GM18505 (cell line): ENCODE results near the gene FOXK1.
"Not testable (repeated sequence)": the region's sequence is repeated elsewhere in the genome, so short reads cannot be mapped to it uniquely, and the experiment has no call there.

Experiments
- ATAC-seq: cut with Tn5 transposase; IDR thresholded peaks from one replicate; pipeline ENCODE4 v1.9.1; 2021; ENCODE audit not compliant: unreplicated experiment
- POLR2A ChIP-seq: IDR thresholded peaks from 4 replicates; pipeline ENCODE4 v1.6.1; 2011; ENCODE audit warnings: borderline replicate concordance; ENCODE audit not compliant: insufficient read depth, insufficient read length; ENCODE audit errors: extremely low read depth

Gene FOXK1

GRCh38 chr7:4655311-4655710, 26.8 kb upstream of the FOXK1 start:
- no peak for TF ChIP-seq POLR2A
- no peak for ATAC-seq

DNA sequence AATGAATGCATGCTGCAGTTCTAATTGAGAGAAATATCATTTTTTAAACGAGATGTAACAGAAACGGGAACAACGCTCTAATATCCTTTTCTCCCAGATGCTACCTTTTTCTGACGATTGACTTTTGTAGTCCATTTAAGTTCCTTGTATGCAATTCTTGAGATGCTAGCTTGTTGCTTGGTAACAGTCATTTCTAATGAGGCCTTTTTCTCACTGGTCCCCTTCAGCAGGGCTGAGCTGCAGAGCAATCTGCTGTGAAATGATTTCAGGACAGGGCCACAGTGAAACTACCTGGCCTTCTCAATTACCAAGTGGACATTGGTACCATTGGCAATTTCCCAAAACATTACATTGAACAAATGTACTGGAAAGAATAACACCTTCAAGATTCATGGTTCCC, 26.2 kb upstream of the FOXK1 start:
- no peak for TF ChIP-seq POLR2A
- ATAC-seq: no peak

DNA sequence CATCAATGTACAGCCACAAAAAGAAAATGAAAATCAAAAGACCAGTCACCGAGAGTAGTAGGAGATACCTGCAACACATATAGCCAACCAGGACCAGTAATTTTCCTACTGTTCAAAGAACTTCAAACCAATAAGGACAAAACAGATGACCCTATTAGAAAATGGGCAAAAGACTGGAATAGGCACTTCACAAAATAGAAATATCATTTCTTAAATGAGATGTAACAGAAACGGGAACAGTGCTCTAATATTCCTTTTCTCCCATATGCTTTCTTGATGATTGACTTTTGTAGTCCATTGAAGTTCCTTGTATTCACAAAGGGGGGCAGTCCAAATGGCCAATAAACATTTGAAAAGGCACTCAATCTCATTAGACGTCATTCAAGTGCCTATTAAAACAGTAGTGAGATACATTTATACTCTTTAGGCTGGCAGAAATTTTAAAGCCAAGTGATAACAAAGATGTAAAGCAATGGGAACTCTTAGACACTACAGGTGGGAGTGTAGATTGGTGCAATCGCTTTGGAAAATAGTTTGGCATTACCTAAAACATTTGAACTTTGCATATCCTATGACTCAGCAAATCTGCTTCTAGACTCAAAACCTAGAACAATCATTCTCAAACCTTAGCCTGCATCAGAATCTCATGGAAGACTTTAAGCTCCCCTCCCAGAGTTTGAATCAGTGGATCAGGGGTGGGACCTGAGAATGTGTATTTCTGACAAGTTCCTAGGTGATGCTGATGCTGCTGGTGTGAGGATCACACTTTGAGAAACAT, 24.3 kb upstream of the FOXK1 start:
- TF ChIP-seq POLR2A: no peak
- ATAC-seq: no peak

DNA sequence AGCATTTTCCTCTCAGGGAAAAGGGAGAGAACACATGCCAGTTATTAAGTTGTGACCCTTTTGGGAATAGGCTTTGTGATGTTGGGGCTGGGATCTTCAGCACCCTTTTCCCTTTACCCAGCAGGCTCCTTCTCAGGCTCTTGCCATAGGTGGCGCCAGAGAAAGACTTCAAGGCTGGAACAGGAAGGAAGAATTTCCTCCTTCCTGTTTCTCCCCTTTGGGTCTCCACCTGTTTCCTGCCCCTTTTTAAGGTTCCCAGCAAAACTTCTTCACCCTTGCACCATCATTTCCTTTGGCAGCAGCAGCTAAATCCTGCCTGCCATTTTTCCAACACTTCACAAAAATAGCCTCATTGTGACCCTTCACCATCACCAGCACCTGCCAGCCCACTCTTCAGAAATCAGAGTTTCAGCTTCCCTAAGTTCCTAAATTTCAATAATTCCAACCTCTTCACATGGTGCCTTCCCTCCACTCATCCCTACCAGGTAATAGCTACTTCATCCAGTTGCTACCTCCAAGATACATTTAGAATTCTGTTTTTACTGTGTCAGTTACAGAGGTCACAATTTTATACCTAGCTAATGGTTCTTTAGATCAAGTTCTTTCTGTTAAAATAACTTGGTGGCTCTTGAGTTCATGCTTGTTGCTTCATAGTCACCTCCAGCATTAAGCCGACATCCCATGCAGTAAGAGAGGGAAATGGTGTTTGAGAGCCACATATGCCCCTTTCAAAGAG, 22.4 kb upstream of the FOXK1 start:
- no peak for TF ChIP-seq POLR2A
- ATAC-seq: no peak

DNA sequence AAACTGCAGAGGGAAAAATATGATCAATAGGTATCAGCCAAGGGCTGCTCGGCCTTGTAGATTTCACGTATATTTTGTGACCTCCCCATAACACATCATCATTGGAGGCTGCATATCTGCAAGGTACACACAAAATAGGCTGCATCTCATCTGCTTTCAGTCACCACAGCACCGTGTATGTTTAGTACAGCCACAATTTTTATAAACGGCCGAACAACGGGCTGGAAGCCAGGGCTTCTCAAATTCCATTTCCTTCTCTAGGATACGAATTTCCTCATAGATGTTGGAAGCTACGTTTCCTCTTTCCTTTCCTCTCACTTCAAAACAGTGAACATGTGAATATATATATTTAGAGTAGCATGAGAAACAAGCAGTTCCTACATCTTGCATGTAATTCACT, 20.2 kb upstream of the FOXK1 start:
- no peak for ATAC-seq
- no peak for TF ChIP-seq POLR2A

GRCh38 chr7:4663239-4664018, 18.7 kb upstream of the FOXK1 start:
- no peak for ATAC-seq
- no peak for TF ChIP-seq POLR2A

DNA sequence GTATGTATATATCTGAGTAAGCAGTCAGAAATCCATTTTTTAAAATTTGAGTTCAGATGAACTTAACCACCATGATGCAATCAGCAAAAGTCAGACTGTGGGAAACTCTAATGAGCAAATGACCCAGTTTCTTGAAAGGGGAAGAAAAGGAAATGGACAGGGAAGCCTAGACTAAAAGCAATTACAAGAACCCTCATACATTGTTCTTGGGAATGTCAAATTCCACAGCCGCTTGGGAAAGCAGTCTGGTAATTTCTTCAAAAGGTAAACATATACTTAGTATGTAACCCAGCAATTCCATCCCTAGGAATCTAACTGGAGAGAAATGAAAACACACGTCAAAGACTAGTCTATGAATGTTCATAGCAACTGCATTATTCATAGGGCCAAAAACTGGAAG, 16.4 kb upstream of the FOXK1 start:
- TF ChIP-seq POLR2A: no peak

DNA sequence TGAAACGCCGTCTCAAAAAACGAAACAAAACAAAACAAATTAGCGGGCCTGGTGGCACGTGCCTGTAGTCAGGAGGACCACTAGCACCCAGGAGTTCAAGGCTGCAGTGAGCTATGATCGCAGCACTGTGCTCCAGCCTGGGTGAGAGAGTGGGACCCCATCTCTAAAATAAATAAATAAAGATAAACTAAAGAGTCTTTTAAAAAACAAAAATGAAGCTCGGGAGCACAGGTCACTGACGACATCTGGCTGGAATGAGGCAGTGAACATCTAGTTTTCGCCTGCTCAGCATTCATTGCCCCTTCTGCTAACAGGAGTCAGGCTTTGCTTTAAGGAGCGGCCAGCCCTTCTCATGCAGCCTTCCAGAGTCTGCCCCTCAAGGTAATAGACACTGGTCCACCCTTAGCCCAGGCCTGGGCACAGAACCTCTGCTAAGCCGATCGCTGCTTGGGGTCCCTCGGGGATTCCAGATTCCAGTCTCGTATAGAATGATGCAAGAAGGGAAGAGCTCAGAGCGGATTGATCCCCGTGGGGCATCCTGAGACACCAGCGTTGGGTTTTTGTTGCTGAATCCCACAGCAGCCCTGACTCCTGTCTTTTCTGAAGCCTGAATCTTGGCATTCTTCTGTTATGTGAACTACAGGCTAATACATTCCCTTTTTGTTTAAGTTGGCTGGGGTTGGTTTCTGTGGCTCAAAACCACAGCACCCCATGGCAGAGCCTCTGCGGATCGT, 14.2 kb upstream of the FOXK1 start:
- no peak for ATAC-seq

More for the DNA sequence above, 16.4 kb upstream of the FOXK1 start:
- no peak for ATAC-seq

GRCh38 chr7:4668510-4668847, 13.6 kb upstream of the FOXK1 start:
- TF ChIP-seq POLR2A: no peak
- ATAC-seq: no peak

More for the DNA sequence above, 14.2 kb upstream of the FOXK1 start:
- no peak for TF ChIP-seq POLR2A

- no peak for ATAC-seq
- TF ChIP-seq POLR2A: no peak
Observed at GRCh38 chr7:4670791-4671190, 11.3 kb upstream of the FOXK1 start.

GRCh38 chr7:4675771-4676367, 6.2 kb upstream of the FOXK1 start:
- ATAC-seq: no peak
- TF ChIP-seq POLR2A: no peak

DNA sequence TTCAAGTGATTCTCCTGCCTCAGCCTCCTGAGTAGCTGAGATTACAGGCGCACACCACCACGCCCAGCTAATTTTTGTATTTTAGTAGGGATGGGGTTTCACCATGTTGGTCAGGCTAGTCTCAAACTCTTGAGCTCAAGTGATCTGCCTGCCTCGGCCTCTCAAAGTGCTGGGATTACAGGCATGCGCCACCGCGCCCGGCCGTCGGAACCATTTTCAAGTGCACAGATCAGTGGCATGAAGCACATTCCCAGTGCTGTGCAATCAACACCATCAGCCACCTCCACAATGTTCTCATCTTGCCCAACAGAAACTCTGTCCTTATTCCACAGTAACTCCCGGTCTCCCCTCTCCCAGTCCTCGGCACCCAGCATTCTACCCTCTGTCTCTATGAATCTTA, 4.6 kb upstream of the FOXK1 start:
- not testable (repeated sequence) for ATAC-seq
